Measurements from ENCODE around the gene SORCS2.

SORCS2 gene

GRCh38 chr4:7630568-7631287 is 438.4 kb downstream of the SORCS2 start:
- no peak for TF ChIP-seq FOXP2 (optimal IDR thresholded peaks at IDR 0.05; ENCODE audit: control extremely low read depth, extremely low read length, insufficient read depth)
- no peak overlapping the region for H3K4me3 ChIP-seq
- H3K9me3 ChIP-seq (ENCODE audit: low read depth, low read length): no peaks in the 10 kb centered on the region
- no peak overlapping the region for H3K9ac ChIP-seq (ENCODE audit: insufficient read length)
- no peaks in the 10 kb centered on the region for H3K36me3 ChIP-seq (ENCODE audit: insufficient read depth, low read length)
- no peak for DNase-seq (ENCODE audit: low read depth, low spot score)
- no peak overlapping the region for H3K27ac ChIP-seq

GRCh38 chr4:7631288-7632014 is 439.1 kb downstream of the SORCS2 start:
- H3K36me3 ChIP-seq (ENCODE audit: insufficient read depth, low read length): no peaks in the 10 kb centered on the region
- no peak overlapping the region for H3K27ac ChIP-seq
- H3K9me3 ChIP-seq (ENCODE audit: low read depth, low read length): no peaks in the 10 kb centered on the region
- TF ChIP-seq FOXP2 (optimal IDR thresholded peaks at IDR 0.05; ENCODE audit: control extremely low read depth, extremely low read length, insufficient read depth): no peak
- no peak for TF ChIP-seq EZH2 (IDR thresholded peaks at IDR 0.05)
- TF ChIP-seq POLR2AphosphoS5 (IDR thresholded peaks at IDR 0.05; ENCODE audit: borderline replicate concordance, low read depth, low read length): no peak
- no peak overlapping the region for H3K4me3 ChIP-seq
- DNase-seq (ENCODE audit: low read depth, low spot score): no peak
- H3K9ac ChIP-seq (ENCODE audit: insufficient read length): no peak overlapping the region

GRCh38 chr4:7632341-7632740 is 440.0 kb downstream of the SORCS2 start:
- no peak for DNase-seq (ENCODE audit: low read depth, low spot score)
- Histone ChIP-seq H3K9ac (ENCODE audit: insufficient read length) (no peak overlapping the region), H3K36me3 (ENCODE audit: insufficient read depth, low read length) (no peaks in the 10 kb centered on the region), H3K9me3 (ENCODE audit: low read depth, low read length) (no peaks in the 10 kb centered on the region), H3K4me3 (no peak overlapping the region), H3K27ac (no peak overlapping the region)
- TF ChIP-seq FOXP2 (optimal IDR thresholded peaks at IDR 0.05; ENCODE audit: control extremely low read depth, extremely low read length, insufficient read depth) (no peak), EZH2 (IDR thresholded peaks at IDR 0.05) (no peak), POLR2AphosphoS5 (IDR thresholded peaks at IDR 0.05; ENCODE audit: borderline replicate concordance, low read depth, low read length) (no peak)

DNA sequence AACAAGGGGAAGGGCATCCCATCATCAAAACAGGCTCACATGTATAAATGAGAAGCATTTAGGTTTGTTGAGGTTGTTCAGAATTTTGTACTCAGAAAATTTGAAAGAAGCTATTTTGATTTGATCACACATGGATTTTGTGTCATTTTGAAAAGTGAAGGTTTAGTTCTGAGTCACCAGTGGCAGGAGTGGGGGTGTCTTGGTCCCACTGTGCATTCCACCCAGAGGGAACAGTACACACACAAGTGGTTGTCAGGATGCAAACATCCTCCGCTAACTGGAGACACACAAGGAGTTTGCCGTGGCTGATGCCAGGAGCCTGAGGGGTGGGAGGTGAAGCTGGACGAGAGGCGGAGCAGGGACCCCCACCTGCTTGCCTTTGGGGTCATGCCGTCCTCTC is 440.6 kb downstream of the SORCS2 start:
- TF ChIP-seq EZH2 (IDR thresholded peaks at IDR 0.05) (no peak), FOXP2 (optimal IDR thresholded peaks at IDR 0.05; ENCODE audit: control extremely low read depth, extremely low read length, insufficient read depth) (no peak), POLR2AphosphoS5 (IDR thresholded peaks at IDR 0.05; ENCODE audit: borderline replicate concordance, low read depth, low read length) (no peak)
- Histone ChIP-seq H3K9ac (ENCODE audit: insufficient read length) (no peak overlapping the region), H3K36me3 (ENCODE audit: insufficient read depth, low read length) (no peaks in the 10 kb centered on the region), H3K9me3 (ENCODE audit: low read depth, low read length) (no peaks in the 10 kb centered on the region), H3K4me3 (no peak overlapping the region), H3K27ac (no peak overlapping the region)
- no peak for DNase-seq (ENCODE audit: low read depth, low spot score)

DNA sequence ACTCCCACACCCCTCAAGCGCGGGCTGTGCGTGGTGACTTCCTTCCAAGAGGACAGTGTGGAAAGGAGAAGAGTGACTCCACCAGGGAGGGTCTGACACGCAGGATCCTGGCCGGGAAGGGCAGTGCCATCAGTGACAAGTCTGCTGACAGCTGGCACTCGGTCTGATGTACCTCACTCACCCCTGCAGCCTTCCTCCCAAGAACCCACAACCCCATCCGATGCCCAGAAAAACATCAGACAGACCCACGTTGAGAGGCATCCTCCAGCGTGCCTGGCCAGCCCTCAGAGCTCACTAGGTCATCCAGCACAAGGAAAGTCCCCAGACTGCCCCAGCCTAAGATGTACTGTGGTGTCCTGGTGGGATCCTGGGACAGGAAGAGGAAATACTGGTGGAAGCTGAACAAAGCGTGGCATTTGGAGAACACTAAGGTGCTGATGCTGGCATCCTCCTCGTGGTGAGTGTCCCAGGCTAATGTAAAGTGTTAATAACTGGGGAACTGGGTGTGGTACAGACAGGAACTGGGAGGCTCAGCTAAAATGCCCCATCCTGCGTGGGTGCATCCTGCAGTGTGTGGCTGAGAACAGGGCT is 442.4 kb downstream of the SORCS2 start:
- Histone ChIP-seq H3K9ac (ENCODE audit: insufficient read length) (no peak overlapping the region), H3K9me3 (ENCODE audit: low read depth, low read length) (no peaks in the 10 kb centered on the region), H3K4me3 (no peak overlapping the region), H3K36me3 (ENCODE audit: insufficient read depth, low read length) (no peaks in the 10 kb centered on the region), H3K27ac (no peak overlapping the region)
- no peak for TF ChIP-seq POLR2AphosphoS5 (IDR thresholded peaks at IDR 0.05; ENCODE audit: borderline replicate concordance, low read depth, low read length)
- TF ChIP-seq FOXP2 (optimal IDR thresholded peaks at IDR 0.05; ENCODE audit: control extremely low read depth, extremely low read length, insufficient read depth): no peak
- TF ChIP-seq EZH2 (IDR thresholded peaks at IDR 0.05): no peak
- DNase-seq (ENCODE audit: low read depth, low spot score): no peak

DNA sequence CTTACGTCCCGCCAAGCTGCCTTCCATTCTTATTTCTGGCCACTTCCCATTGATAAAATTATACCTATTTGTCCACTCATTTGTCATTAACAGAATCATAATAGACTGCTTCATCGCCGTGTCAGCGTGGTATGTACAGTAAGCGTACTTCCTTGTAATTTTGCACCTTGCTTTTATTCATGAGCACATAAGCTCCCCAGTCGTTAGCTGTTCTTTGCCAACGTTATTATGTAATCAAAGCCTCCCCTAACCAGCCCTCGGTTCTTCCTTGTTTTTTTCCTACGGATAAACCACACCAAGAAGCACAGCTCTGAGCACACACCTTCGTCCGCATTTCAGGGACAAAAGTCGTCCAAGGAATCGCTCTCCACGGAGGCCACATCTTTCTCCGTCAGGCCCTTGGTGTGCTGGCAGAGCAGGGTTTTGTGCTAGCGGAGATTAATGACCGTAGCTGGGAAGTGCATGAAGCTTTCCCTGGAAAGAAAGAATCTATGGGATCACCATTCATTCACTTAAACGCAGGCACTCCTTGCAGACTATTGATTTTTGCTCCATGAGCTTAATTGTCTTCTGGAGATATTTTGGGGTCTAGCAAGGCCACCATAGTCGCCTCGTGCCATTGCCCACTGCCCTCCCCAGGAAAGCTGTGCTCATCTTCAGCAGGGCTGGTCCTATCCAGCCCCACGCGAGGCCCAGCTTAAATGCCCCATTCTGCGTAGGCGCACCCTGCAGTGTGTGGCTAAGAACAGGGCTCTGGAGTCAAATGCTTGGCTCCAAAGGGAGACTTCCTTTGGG is 443.3 kb downstream of the SORCS2 start:
- H3K27ac ChIP-seq: no peak overlapping the region
- H3K4me3 ChIP-seq: no peak overlapping the region
- H3K9me3 ChIP-seq (ENCODE audit: low read depth, low read length): no peaks in the 10 kb centered on the region
- H3K36me3 ChIP-seq (ENCODE audit: insufficient read depth, low read length): no peaks in the 10 kb centered on the region
- H3K9ac ChIP-seq (ENCODE audit: insufficient read length): no peak overlapping the region
- no peak for DNase-seq (ENCODE audit: low read depth, low spot score)
- TF ChIP-seq EZH2 (IDR thresholded peaks at IDR 0.05): no peak
- no peak for TF ChIP-seq FOXP2 (optimal IDR thresholded peaks at IDR 0.05; ENCODE audit: control extremely low read depth, extremely low read length, insufficient read depth)
- no peak for TF ChIP-seq POLR2AphosphoS5 (IDR thresholded peaks at IDR 0.05; ENCODE audit: borderline replicate concordance, low read depth, low read length)

DNA sequence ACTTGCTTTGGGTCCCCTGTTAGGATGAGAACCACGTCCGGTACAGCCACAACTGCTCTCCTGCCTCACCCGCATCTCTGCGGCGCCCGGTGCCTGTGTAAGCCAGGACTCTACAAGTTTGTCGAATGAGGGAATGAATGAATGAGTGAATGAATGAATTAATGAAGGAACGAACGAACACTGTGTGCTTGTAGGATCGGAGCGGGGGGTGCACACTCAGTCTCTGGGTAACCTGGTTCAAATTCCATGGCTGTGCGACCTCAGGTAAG is 443.8 kb downstream of the SORCS2 start:
- no peak for DNase-seq (ENCODE audit: low read depth, low spot score)
- TF ChIP-seq FOXP2 (optimal IDR thresholded peaks at IDR 0.05; ENCODE audit: control extremely low read depth, extremely low read length, insufficient read depth) (no peak), EZH2 (IDR thresholded peaks at IDR 0.05) (no peak), POLR2AphosphoS5 (IDR thresholded peaks at IDR 0.05; ENCODE audit: borderline replicate concordance, low read depth, low read length) (no peak)
- no peak overlapping the region for H3K27ac ChIP-seq
- H3K4me3 ChIP-seq: no peak overlapping the region
- H3K36me3 ChIP-seq (ENCODE audit: insufficient read depth, low read length): no peaks in the 10 kb centered on the region
- no peak overlapping the region for H3K9ac ChIP-seq (ENCODE audit: insufficient read length)
- H3K9me3 ChIP-seq (ENCODE audit: low read depth, low read length): no peaks in the 10 kb centered on the region

GRCh38 chr4:7637139-7637538 is 444.8 kb downstream of the SORCS2 start:
- Histone ChIP-seq H3K27ac (no peak overlapping the region), H3K9me3 (ENCODE audit: low read depth, low read length) (no peaks in the 10 kb centered on the region), H3K9ac (ENCODE audit: insufficient read length) (no peak overlapping the region), H3K4me3 (no peak overlapping the region), H3K36me3 (ENCODE audit: insufficient read depth, low read length) (no peaks in the 10 kb centered on the region)
- TF ChIP-seq EZH2 (IDR thresholded peaks at IDR 0.05): no peak
- no peak for TF ChIP-seq POLR2AphosphoS5 (IDR thresholded peaks at IDR 0.05; ENCODE audit: borderline replicate concordance, low read depth, low read length)
- TF ChIP-seq FOXP2 (optimal IDR thresholded peaks at IDR 0.05; ENCODE audit: control extremely low read depth, extremely low read length, insufficient read depth): no peak
- DNase-seq (ENCODE audit: low read depth, low spot score): no peak

All from SK-N-MC (cell line).